ENCODE data around the gene ERCC6L2.

Gene ERCC6L2

GRCh38 chr9:95979446-95979845 lies 104.0 kb downstream of the ERCC6L2 start:
- Histone ChIP-seq H3K4me1 (peaks cover 10% of the 10 kb centered on the region), H3K36me3 (peaks cover 6% of the 10 kb centered on the region; the same call in 1 of the 2 replicates)
- TF ChIP-seq CTCF (IDR thresholded peaks at IDR 0.05; ENCODE audit: low read depth, low read length) = no peak

GRCh38 chr9:95980262-95981125 lies 105.0 kb downstream of the ERCC6L2 start:
- Histone ChIP-seq H3K9me3 (no peaks in the 10 kb centered on the region), H3K4me3 (ENCODE audit: low read depth, low read length) (no peak overlapping the region), H3K4me1 (peaks cover 10% of the 10 kb centered on the region), H3K27me3 (no peaks in the 10 kb centered on the region), H3K36me3 (peaks cover 6% of the 10 kb centered on the region; the same call in 1 of the 2 replicates)
- TF ChIP-seq CTCF (IDR thresholded peaks at IDR 0.05; ENCODE audit: low read depth, low read length) = no peak
- no peak for DNase-seq

More at GRCh38 chr9:95979446-95979845, 104.0 kb downstream of the ERCC6L2 start:
- Histone ChIP-seq H3K9me3 (no peaks in the 10 kb centered on the region), H3K27me3 (no peaks in the 10 kb centered on the region), H3K4me3 (ENCODE audit: low read depth, low read length) (no peak overlapping the region)
- DNase-seq = no peak

DNA sequence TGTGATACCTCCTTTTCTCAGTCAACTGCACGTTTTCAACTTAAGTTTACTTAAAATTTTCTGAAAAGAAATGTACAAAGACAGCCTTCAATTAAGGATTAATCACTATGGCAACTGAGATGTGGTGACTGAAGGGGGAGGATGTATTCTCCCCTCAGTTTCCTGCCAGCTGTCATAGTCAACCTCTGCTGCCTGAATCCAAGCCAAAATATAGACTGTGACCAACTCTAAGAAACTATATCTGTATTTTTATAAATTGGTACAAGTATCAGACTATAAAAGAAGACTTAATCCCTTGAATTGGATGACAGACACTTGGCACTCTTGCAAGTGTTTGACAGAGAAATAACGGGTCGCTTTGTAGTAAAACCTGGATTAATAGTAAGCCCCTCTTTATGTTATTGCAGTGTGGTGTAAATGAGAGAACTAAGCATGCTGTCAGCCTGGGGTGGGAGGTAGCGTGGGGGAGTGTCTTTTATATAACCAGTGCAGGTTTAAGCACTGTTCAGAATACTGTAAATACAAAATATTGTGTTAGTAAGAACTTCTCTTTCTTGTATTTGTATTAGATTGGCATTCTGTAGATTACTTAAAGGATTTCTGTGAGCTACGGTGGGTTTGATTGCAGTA lies 106.4 kb downstream of the ERCC6L2 start:
- Histone ChIP-seq H3K4me1 (peaks cover 10% of the 10 kb centered on the region), H3K27me3 (no peaks in the 10 kb centered on the region), H3K36me3 (peaks cover 7% of the 10 kb centered on the region; the same call in 1 of the 2 replicates), H3K4me3 (ENCODE audit: low read depth, low read length) (no peak overlapping the region), H3K9me3 (no peaks in the 10 kb centered on the region)
- TF ChIP-seq CTCF (IDR thresholded peaks at IDR 0.05; ENCODE audit: low read depth, low read length) = no peak
- DNase-seq = no peak

DNA sequence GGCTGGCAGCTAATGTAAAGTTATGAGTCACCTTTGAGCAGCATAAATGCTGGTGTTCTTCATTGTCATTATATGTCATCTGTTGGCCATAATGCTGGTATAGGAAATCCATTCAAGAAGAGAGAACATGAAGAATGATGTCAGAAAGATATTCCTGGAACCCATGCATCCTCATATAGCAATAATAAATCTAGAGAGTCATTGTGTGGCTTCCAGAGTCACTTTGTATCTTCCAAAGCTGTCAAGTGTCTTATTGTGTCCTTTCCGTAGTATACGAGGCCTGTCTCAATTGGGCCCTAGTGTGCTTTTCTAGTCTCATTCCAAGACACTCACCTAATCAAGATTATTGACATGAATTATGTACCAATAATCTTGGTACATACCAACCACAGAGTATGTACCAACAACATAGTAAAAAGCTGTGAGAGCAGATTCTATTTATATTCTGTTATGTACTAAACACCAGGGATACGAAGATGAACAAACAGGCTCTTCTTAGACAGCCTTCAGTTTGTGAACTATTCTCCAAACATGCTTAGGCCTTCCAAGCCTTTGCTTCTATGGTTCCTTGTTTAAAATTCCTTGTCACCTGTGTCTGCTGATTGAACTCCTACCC lies 110.1 kb downstream of the ERCC6L2 start:
- no peak for DNase-seq
- no peak overlapping the region for H3K4me3 ChIP-seq (ENCODE audit: low read depth, low read length)
- TF ChIP-seq CTCF (IDR thresholded peaks at IDR 0.05; ENCODE audit: low read depth, low read length) = no peak
- H3K4me1 ChIP-seq = peaks cover 6% of the 10 kb centered on the region
- 0 out of 2 replicates have a peak, but pooled peaks cover 3% of the 10 kb centered on the region for H3K36me3 ChIP-seq
- H3K9me3 ChIP-seq = no peaks in the 10 kb centered on the region
- no peaks in the 10 kb centered on the region for H3K27me3 ChIP-seq

- Histone ChIP-seq H3K9me3 (no peaks in the 10 kb centered on the region), H3K36me3 (peaks cover 8% of the 10 kb centered on the region; the same call in 1 of the 2 replicates), H3K4me3 (ENCODE audit: low read depth, low read length) (no peak overlapping the region), H3K4me1 (peaks cover 28% of the 10 kb centered on the region), H3K27me3 (no peaks in the 10 kb centered on the region)
- TF ChIP-seq CTCF (IDR thresholded peaks at IDR 0.05; ENCODE audit: low read depth, low read length) = no peak
- DNase-seq = no peak
These were observed 113.8 kb downstream of the ERCC6L2 start for GRCh38 chr9:95989297-95989696.
